Panc1 (cell line): ENCODE results near the gene RIT2. TPM values are rescaled to one million over a fixed set of nuclear protein-coding genes. Genes with fewer than 3 reads are reported as not detected.

Experiments used
- ATAC-seq: fragments of 200-7000 bp; cut with Tn5 transposase; 2 replicates; pipeline ENCODE4 v1.9.1; 2020; ENCODE audit warnings: mild to moderate bottlenecking, moderate library complexity
- BruUV-seq: library from RNA; stranded (reverse); fragments of 400-500 nt; replicated peaks from 2 replicates; lab custom pipeline; 2021; lab: Mats Ljungman, UMichigan
- CTCF ChIA-PET: fragments of 300-600 bp; sonication (Branson Sonifier 250); formaldehyde crosslinking; loops from one replicate; lab custom pipeline; 2022; ENCODE audit warnings: antibody characterized with exemption; lab: Charles Lee
- POLR2A ChIA-PET: fragments of 300-600 bp; sonication (Branson Sonifier 250); formaldehyde crosslinking; loops from one replicate; lab custom pipeline; 2022; ENCODE audit warnings: antibody characterized with exemption; lab: Charles Lee
- DNase-seq: peaks from one replicate; pipeline ENCODE4 v3.0.0-alpha.2; 2010; ENCODE audit warnings: low read depth, low spot score
- H3K27ac ChIP-seq: 2 replicates; pipeline ENCODE4 v1.5.1; 2011; ENCODE audit warnings: mild to moderate bottlenecking, low read length, inconsistent platforms
- H3K27me3 ChIP-seq: fragments of 200-500 bp; sonication (Bioruptor generic); 2 replicates; pipeline ENCODE4 v1.6.0; 2014; ENCODE audit warnings: low read length, inconsistent platforms; ENCODE audit not compliant: control insufficient read depth, insufficient read depth
- H3K36me3 ChIP-seq: fragments of 200-500 bp; sonication (Bioruptor generic); 2 replicates; pipeline ENCODE4 v1.5.1; 2014; ENCODE audit warnings: inconsistent platforms, mild to moderate bottlenecking, low read length, moderate library complexity; ENCODE audit not compliant: control insufficient read depth, insufficient read depth
- H3K4me1 ChIP-seq: 2 replicates; pipeline ENCODE4 v1.5.1; 2011; ENCODE audit warnings: inconsistent platforms, mild to moderate bottlenecking, low read length, moderate library complexity; ENCODE audit not compliant: control insufficient read depth, insufficient read depth
- H3K4me3 ChIP-seq, 2 experiments: 2 replicates each; pipeline ENCODE4 v1.5.1; 2011 to 2012; ENCODE audit warnings: low read depth in 2 of 2, low read length in 2 of 2, mild to moderate bottlenecking in 2 of 2, inconsistent platforms in 1 of 2, moderate library complexity in 1 of 2
- H3K9me3 ChIP-seq: fragments of 200-500 bp; sonication (Bioruptor generic); 2 replicates; pipeline ENCODE4 v1.5.1; 2014; ENCODE audit warnings: low read depth, mild to moderate bottlenecking, inconsistent platforms, low read length, moderate library complexity; ENCODE audit not compliant: control insufficient read depth, insufficient read depth
- POLR2AphosphoS5 ChIP-seq: IDR thresholded peaks from 2 replicates; pipeline ENCODE4 v1.6.1; 2012; ENCODE audit warnings: mild to moderate bottlenecking, low read depth, low read length, moderate library complexity
- SIN3A ChIP-seq: IDR thresholded peaks from 2 replicates; pipeline ENCODE4 v1.6.1; 2012; ENCODE audit warnings: low read depth, mild to moderate bottlenecking, low read length, moderate library complexity, borderline replicate concordance; ENCODE audit not compliant: insufficient read depth
- TCF7L2 ChIP-seq: IDR thresholded peaks from 2 replicates; pipeline ENCODE4 v1.6.1; 2011; ENCODE audit warnings: mild to moderate bottlenecking, low read depth, low read length, inconsistent platforms
- in situ Hi-C: cut with HindIII; loops from 2 replicates; pipeline ENCODE4 v1.10.0; 2016; ENCODE audit warnings: low sequenced_read_pairs, low pct_unique_long_range_greater_than_20kb
- intact Hi-C: fragments of 100-400 bp; cut with micrococcal nuclease; formaldehyde crosslinking; loops from one replicate; pipeline ENCODE4 v1.10.0; 2022; ENCODE audit not compliant: unreplicated experiment
- total RNA-seq: library from RNA; stranded (reverse); gene quantifications from one replicate; pipeline ENCODE4 v1.2.1, GENCODE V29; 2021; ENCODE audit not compliant: unreplicated experiment
- TF ChIP-seq, protein P1 (sequence below), 2 experiments: IDR thresholded peaks; 2 replicates each; pipeline ENCODE4 v1.6.1; 2011 to 2012; ENCODE audit warnings: low read depth in 2 of 2, control low read depth in 1 of 2, low read length in 1 of 2, mild to moderate bottlenecking in 1 of 2, moderate library complexity in 1 of 2; ENCODE audit not compliant: insufficient read depth in 1 of 2
- TF ChIP-seq, protein P2 (sequence below): fragments of 450-650 bp; IDR thresholded peaks from 2 replicates; pipeline ENCODE4 v1.5.1; 2017; ENCODE audit warnings: mild to moderate bottlenecking

Gene RIT2
- total RNA-seq, 1 experiment from 2014 or later = not detected

DNA sequence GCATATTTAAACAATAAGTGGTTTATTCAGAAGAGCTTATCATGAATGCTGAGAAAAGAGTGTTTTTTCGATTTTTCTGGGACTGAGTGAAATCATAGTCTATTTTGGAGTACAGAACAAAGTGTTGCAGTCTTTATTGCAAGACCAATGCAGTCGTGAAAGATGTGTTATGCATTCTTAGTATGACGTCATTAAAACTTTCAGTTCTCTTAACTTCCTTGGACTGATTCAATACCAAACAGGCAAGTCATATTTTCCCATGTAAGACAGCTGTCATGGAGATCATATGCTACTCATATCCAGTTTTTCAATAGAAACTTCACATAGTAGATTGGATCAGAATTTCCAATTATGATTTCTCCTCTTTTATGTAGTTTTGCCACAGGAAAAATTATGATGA, 92.6 kb downstream of the RIT2 start:
- ATAC-seq (no peak), DNase-seq (no peak)
- no peaks in the 10 kb centered on the region for H3K9me3 ChIP-seq
- no TSS peak for BruUV-seq
- H3K27me3 ChIP-seq = no peaks in the 10 kb centered on the region
- H3K27ac ChIP-seq = no peak overlapping the region
- in situ Hi-C loops (no loop called here), intact Hi-C loops (no loop called here)
- CTCF ChIA-PET = no interaction called here
- H3K36me3 ChIP-seq = no peaks in the 10 kb centered on the region
- H3K4me1 ChIP-seq = no peaks in the 10 kb centered on the region
- POLR2A ChIA-PET = no interaction called here
- TF ChIP-seq, protein P1, sequence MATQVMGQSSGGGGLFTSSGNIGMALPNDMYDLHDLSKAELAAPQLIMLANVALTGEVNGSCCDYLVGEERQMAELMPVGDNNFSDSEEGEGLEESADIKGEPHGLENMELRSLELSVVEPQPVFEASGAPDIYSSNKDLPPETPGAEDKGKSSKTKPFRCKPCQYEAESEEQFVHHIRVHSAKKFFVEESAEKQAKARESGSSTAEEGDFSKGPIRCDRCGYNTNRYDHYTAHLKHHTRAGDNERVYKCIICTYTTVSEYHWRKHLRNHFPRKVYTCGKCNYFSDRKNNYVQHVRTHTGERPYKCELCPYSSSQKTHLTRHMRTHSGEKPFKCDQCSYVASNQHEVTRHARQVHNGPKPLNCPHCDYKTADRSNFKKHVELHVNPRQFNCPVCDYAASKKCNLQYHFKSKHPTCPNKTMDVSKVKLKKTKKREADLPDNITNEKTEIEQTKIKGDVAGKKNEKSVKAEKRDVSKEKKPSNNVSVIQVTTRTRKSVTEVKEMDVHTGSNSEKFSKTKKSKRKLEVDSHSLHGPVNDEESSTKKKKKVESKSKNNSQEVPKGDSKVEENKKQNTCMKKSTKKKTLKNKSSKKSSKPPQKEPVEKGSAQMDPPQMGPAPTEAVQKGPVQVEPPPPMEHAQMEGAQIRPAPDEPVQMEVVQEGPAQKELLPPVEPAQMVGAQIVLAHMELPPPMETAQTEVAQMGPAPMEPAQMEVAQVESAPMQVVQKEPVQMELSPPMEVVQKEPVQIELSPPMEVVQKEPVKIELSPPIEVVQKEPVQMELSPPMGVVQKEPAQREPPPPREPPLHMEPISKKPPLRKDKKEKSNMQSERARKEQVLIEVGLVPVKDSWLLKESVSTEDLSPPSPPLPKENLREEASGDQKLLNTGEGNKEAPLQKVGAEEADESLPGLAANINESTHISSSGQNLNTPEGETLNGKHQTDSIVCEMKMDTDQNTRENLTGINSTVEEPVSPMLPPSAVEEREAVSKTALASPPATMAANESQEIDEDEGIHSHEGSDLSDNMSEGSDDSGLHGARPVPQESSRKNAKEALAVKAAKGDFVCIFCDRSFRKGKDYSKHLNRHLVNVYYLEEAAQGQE (IDR thresholded peaks at IDR 0.05; ENCODE audit: insufficient read depth in 1 of 2, low read depth in 2 of 2, low read length in 1 of 2) = no peak
- TF ChIP-seq SIN3A (no peak), TCF7L2 (no peak), POLR2AphosphoS5 (no peak)
- TF ChIP-seq, protein P2, sequence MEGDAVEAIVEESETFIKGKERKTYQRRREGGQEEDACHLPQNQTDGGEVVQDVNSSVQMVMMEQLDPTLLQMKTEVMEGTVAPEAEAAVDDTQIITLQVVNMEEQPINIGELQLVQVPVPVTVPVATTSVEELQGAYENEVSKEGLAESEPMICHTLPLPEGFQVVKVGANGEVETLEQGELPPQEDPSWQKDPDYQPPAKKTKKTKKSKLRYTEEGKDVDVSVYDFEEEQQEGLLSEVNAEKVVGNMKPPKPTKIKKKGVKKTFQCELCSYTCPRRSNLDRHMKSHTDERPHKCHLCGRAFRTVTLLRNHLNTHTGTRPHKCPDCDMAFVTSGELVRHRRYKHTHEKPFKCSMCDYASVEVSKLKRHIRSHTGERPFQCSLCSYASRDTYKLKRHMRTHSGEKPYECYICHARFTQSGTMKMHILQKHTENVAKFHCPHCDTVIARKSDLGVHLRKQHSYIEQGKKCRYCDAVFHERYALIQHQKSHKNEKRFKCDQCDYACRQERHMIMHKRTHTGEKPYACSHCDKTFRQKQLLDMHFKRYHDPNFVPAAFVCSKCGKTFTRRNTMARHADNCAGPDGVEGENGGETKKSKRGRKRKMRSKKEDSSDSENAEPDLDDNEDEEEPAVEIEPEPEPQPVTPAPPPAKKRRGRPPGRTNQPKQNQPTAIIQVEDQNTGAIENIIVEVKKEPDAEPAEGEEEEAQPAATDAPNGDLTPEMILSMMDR = no peak
- no peak overlapping the region for H3K4me3 ChIP-seq

DNA sequence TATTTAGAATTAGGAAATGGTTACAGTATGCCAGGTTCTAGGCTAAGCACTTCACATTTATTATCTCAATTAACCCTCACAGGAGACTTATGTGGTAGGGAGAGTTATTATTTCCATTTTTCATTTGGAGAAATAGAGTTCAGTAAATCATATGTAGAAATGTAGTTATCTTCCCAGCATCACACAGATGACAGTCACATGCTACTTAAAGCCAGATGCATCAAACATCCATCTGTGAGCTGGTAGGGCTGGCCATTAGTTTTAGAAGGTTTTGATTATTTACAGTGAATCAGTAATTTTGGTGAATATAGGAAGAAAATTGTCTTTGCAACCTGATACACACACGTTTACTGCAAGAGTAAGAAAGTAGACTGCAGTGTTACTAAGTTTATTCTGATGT, 97.9 kb downstream of the RIT2 start:
- Histone ChIP-seq H3K4me1 (no peaks in the 10 kb centered on the region), H3K27me3 (no peaks in the 10 kb centered on the region), H3K4me3 (no peak overlapping the region), H3K27ac (no peak overlapping the region), H3K9me3 (no peaks in the 10 kb centered on the region), H3K36me3 (no peaks in the 10 kb centered on the region)
- CTCF ChIA-PET = no interaction called here
- no peak for ATAC-seq
- DNase-seq = no peak
- TF ChIP-seq, protein P1 (IDR thresholded peaks at IDR 0.05; ENCODE audit: insufficient read depth in 1 of 2, low read depth in 2 of 2, low read length in 1 of 2) = no peak
- TF ChIP-seq, protein P2 = no peak
- TF ChIP-seq SIN3A = no peak
- TF ChIP-seq TCF7L2 = no peak
- TF ChIP-seq POLR2AphosphoS5 = no peak
- no TSS peak for BruUV-seq
- in situ Hi-C loops (no loop called here), intact Hi-C loops (no loop called here)
- POLR2A ChIA-PET = no interaction called here
